ENCODE measurements around the gene NEK1. TPM values are rescaled to one million over a fixed set of nuclear protein-coding genes. Genes with fewer than 3 reads are reported as not detected.

The NEK1 gene
- total RNA-seq, 1 donor from 2014 or later, result 15.5 TPM

Other genes starting within 250 kb of the NEK1 start
- 54.1 TPM for gene CLCN3, start 8.0 kb upstream of the NEK1 start, total RNA-seq
- 18.9 TPM for gene HPF1, start 145.4 kb upstream of the NEK1 start, total RNA-seq

Measured in left ventricle myocardium inferior (tissue), 1 donor.